NOMO-1 treated with DMSO at 0.1 percent for 48 hours (cell line): ENCODE data around the gene STXBP5.
A peak's percentile ranks its signal among the peaks of the same experiment; 100 is the strongest.

ENCODE experiments used
- DNase-seq: peaks from one replicate; lab custom pipeline; 2025; ENCODE audit not compliant: unreplicated experiment; lab: John Stamatoyannopoulos, UW

Gene STXBP5

DNA sequence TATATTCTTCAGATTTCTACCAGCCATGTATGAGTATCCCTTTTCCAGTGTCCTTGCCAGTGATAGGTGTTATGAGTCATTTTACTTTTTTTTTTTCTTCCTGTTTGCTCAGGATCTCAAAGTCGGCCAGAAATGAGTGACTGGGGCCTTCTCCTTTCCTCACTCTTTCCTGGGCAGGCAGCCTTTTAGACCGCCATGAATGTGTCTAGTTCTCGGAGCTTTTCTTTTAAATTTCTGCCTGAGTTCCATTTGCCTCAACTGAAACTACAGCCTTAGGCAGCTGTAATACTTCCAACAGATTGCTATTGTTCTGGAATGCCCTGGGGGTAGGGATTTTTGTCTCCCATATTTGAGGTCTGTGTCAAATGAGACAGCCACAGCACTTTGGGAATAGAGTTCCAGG lies 83.7 kb downstream of the STXBP5 start:
- no peak for DNase-seq

DNA sequence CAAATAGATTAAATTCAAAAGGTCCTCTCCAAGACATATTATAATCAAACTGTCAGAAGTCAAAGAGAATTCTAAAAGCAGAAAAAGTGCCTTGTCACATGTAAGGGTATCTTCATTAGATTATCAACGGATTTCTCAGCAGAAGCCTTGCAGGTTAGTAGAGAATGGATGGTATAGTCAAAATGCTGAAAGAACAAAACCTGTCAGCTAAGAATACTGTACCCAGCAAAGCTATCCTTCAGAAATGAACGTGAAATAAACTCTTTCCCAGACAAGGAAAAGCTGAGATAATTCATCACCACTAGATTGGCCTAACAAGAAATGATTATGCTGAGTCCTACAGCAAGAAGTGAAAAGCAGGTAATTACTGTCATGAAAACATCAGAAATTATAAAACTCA lies 92.9 kb downstream of the STXBP5 start:
- no peak for DNase-seq

DNA sequence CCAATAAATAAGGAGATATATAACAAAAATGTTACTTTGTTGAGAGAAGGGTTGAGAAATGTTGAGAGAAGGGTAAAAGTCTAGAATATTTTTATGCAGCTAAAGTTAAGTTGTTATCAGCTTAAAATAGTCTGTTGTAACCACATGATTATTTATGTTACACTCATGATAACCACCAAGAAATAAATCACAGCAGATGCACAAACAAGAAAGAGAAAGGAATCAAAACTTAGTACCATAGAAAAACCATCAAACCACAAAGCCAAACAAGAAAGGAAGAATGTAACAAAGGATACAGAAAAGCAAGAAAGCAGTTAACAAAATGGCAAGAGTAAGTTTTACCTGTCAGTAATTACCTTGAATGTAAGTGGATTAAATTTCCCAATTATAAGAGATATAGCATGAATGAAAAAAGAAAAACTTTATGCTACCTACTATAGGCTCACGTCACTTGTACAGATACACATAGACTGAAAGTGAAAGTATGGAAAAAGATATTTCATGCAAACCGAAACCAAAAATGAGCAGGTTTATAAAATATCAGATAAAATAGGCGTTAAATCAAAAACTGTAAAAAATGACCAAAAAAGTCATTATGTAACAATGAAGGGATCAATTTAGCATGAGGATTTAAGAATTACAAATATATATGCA lies 93.6 kb downstream of the STXBP5 start:
- no peak for DNase-seq

DNA sequence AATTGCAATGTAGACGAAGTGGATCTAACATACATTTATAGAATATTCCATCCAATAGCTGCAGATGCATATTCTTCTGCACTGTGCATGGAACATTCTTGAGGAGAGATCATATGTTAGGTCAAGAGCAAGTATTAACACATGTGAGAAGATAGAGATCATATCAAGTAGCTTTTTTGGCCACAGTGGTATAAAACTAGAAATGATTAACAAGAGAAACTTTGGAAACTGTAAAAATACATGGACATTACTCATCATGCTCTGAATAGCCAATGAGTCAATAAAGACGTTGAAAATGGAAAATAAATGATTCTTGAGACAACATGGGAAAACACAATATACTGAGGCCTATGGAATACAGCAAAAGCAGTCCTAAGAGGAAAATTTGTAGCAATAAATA lies 94.2 kb downstream of the STXBP5 start:
- DNase-seq, result no peak

- DNase-seq, result no peak
These were observed 94.8 kb downstream of the STXBP5 start for GRCh38 chr6:147299035-147299434.

DNA sequence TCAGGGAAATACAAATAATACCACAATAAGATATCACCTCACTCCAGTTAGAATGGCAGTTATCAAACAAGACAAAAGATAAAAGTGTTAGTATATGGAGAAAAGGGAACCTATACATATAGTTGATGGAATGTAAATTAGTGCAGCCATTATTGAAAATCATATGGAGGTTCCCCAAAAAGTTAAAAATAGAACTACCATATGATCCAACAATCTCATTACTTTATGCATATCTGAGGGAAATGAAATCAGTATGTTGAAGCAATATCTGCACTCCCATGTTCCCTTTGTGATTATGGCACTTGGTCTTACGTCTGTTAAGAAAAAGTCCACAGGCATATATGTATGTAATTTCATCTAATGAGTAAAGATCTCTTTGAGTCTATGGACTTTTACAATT lies 96.9 kb downstream of the STXBP5 start:
- no peak for DNase-seq

DNA sequence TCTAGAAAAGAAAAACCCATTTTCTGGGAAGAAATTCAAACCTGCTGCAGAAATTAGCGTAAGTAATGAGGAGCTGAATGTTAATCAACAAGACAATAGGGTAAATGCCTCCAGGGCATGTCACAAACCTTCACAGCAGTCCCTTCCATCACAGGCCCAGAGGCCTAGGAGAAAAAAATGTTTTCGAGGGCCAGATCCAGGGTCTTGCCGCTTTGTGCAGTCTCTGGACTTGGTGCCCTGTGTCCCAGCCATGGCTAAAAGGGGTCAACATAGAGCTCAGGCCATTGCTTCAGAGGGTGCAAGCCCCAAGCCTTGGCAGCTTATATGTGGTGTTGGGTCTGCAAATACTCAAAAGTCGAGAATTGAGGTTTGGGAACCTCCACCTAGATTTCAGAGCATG lies 99.8 kb downstream of the STXBP5 start:
- DNase-seq, result no peak

DNA sequence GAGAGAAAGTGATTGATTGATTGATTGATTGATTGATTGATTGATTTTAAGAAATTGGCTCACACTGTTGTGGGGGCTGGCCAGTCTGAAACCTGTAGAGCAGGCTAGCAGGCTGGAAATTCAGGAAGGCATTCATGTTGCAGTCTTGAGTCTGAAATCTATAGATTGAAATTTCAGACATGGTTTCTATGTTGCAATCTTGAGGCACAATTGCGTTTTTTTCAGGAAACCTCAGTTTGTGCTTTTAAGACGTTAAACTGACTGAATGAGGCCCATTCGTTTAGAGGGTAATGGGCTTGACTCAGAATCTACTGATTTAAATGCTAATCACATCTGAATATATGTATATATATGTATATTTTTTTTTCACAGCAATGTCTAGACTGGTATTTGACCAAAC lies 106.3 kb downstream of the STXBP5 start:
- DNase-seq, result peak; percentile 52

GRCh38 chr6:147311218-147311617 lies 107.0 kb downstream of the STXBP5 start:
- DNase-seq, result no peak

DNA sequence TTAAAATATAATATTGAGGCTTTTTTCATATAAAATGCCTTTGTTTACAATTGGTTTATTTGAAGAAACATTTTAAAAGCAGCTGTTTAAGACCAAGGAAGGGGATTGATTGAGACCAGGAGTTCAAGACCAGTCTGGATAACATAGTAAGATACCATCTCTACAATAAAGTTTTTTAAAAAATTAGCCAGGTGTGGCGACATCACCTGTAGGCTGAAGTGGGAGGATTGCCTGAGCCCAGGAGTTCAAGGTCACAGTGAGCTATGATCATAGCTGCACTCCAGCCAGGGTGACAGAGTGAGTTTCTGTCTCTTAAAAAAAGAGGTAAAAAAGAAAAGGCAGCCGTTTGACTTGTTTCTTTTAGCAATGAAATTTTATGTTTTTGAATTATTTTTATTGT lies 117.0 kb downstream of the STXBP5 start:
- DNase-seq, result no peak

- DNase-seq, result peak; percentile 93
These were observed 118.3 kb downstream of the STXBP5 start for GRCh38 chr6:147322299-147323162.

- DNase-seq, result no peak
These were observed 121.3 kb downstream of the STXBP5 start for GRCh38 chr6:147325557-147325956.

DNA sequence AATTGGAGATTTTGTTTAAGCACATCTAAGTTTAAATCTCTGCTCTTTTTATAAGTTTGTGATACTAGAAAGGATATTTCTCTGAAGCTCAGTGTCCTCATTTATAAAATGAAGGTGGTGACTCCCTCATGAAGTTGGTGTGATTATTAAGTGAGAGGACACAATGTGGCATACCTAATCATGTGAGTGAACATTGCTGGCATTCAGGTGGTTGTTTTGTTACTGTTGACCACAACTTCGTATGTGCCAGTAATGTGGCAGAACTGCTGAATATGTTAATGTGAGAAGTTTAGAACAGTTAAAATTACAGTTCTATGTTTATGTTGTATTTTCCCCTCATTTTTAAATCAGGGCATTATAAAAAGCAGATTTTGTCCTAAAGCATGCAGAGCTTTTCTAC lies 127.2 kb downstream of the STXBP5 start:
- DNase-seq, result no peak

DNA sequence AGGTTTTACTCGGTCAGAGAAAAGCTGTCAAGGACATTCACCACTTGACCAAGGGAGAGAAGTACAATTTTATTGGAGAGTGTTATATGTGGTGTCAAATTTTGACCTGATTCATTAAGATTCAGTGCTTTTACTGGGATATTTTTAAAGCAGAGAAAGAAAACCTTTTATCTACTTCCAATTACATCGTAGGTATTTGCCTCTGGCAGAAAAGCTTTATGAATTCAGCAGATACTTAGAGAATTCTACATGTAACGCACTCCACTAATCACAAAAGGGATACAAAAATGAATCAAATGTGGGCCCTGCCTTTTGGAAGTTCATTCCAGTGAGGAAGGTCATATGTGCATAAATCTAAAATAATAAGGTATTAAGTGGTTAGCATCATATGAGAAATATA lies 133.7 kb downstream of the STXBP5 start:
- no peak for DNase-seq

DNA sequence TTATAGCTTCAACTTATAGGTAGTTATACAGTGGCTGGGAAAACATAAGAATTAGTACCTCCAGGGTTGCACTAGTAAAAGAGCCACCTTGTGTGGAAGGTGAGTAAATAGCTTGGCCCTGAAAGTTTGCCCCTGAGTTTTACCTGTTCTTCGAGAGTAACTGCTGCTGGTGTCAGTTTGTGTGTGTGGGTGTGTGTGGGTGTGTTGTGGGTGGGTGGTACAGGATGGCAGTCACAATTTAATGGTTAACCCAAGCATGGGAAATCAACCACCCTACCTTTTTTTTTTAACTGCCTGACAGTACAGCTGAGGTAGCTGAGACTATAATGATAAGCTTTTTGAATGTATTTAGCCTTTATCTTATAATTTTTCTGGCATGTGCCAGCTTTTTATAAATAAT lies 137.3 kb downstream of the STXBP5 start:
- DNase-seq, result no peak

- no peak for DNase-seq
These were observed 141.7 kb downstream of the STXBP5 start for GRCh38 chr6:147345902-147346301.

- DNase-seq, result no peak
These were observed 143.1 kb downstream of the STXBP5 start for GRCh38 chr6:147347179-147347881.

GRCh38 chr6:147347882-147348575 lies 143.8 kb downstream of the STXBP5 start:
- DNase-seq, result no peak

DNA sequence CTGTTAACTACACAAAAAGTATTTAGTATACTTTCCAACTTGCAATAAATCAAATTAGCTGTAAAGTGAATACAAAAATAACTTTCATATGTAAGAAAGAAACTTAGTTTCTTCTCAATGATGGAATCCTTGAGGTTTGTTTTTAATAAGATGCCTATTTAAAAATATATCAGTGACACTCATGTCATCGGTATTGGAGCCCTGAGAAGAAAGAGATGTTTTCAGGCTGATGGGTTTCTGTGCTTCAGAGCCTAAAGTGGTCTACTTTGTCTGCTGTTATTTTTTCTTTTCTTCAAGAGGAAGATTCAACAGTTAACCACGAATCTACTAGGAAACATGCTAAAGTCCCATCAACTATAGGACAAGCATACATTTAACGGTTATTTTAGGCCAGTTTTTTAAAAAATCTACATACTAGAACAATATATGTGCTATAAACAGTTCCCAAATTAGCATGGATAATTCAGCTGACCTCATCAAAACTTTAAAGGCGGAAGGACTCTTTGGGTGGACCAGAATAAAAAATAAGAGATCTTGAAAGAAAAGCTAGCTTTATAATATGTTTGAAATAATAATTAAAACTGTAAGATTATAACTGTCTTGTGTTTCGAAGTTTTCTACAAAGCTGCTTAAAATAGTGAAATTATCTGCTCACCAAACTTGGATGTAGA lies 157.2 kb downstream of the STXBP5 start:
- DNase-seq, result no peak

DNA sequence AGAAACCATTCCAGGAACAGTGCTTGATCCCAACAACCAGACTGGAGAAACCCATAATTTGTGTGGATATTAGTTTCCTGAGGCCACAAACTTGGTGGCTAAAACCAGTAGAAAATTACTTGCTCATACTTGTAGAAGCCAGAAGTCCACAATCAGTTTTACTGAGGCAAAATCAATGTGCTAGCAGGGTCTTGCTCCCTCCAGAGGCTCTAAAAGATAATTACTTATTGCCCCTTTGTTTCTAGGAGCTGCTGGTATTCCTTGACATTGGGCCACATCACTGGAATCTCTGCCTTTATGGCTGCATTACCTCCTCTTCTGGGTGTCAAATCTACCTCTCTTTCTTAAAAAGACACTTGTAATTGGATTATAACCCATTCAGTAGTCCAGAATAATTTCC lies 162.1 kb downstream of the STXBP5 start:
- no peak for DNase-seq

DNA sequence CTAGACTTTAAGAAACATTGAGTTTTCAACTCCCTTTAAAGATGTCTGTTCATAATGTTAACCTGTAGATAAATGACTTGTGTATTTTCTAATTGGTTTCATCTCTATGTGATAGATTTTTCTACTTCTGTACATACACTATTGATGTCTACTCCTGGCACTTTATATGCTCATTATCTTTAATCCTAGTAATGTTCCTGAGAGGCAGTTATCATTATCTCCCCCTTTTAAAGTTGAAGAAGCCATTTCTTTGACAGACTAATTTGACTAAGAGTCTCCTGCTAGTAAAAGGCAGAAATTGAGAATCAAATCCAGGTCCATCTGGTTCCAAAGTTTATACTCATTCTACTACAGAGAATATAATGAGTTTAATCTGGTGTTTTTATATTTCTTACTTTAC lies 167.1 kb downstream of the STXBP5 start:
- no peak for DNase-seq
